ENCODE results near the gene GOLGA3.
"Not testable (repeated sequence)": the region's sequence is repeated elsewhere in the genome, so short reads cannot be mapped to it uniquely, and the experiment has no call there.

Gene GOLGA3, protein sequence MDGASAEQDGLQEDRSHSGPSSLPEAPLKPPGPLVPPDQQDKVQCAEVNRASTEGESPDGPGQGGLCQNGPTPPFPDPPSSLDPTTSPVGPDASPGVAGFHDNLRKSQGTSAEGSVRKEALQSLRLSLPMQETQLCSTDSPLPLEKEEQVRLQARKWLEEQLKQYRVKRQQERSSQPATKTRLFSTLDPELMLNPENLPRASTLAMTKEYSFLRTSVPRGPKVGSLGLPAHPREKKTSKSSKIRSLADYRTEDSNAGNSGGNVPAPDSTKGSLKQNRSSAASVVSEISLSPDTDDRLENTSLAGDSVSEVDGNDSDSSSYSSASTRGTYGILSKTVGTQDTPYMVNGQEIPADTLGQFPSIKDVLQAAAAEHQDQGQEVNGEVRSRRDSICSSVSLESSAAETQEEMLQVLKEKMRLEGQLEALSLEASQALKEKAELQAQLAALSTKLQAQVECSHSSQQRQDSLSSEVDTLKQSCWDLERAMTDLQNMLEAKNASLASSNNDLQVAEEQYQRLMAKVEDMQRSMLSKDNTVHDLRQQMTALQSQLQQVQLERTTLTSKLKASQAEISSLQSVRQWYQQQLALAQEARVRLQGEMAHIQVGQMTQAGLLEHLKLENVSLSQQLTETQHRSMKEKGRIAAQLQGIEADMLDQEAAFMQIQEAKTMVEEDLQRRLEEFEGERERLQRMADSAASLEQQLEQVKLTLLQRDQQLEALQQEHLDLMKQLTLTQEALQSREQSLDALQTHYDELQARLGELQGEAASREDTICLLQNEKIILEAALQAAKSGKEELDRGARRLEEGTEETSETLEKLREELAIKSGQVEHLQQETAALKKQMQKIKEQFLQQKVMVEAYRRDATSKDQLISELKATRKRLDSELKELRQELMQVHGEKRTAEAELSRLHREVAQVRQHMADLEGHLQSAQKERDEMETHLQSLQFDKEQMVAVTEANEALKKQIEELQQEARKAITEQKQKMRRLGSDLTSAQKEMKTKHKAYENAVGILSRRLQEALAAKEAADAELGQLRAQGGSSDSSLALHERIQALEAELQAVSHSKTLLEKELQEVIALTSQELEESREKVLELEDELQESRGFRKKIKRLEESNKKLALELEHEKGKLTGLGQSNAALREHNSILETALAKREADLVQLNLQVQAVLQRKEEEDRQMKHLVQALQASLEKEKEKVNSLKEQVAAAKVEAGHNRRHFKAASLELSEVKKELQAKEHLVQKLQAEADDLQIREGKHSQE (N-terminal part only)

DNA sequence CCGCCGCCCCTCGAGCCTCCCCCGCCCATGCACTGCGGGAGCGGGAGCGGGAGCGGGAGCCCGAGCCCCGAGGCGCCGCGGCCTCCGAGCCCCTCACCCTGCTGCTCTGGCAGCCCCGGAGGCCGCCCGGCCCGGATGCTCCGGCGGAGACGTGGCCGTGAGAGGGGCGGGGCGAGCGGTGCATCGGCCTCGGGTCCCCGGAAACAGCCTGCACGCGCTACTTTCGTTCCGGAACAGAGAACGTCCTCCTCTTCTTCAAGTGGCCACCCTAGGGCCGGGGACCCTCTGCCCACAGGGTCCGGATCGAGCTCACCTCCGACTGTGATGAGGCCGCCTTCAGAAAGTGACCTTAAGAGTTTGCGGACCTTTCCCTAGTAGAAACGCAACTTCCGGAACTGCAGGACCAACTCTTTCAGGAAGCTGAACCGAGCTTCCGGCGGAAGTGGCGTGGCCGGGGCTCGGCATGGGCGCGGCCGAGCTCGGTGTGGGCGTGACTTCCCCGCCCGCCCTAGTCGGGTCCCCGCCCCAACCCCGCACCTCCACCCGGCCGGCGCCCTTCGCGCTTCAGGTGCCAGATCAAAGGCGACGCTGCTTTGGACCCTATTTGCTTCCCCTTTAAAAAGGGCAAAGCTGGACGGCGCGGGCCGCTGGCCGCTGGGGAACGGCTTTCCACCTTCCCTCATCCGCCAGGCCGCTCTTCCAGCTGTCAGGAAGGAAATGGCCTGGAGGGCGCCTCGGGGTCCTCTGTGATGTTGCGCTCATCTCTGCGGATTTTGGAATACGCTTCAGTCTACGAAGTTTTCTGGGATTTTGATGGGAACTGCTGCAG, at the start of gene GOLGA3:
Gene GOLGA3 (minus strand): TSS at position 164 of the 829 bp plus-strand sequence. CDS start 6,741 bp downstream, outside the sequence.
- in situ Hi-C loops (cut with HindIII; ENCODE audit: low pct_ligation_motif_present, low pct_unique_long_range_greater_than_20kb, low sequenced_read_pairs) = no loop called here
- peak; percentile 97 for DNase-seq

GRCh38 chr12:132874620-132875019, 46.0 kb upstream of the GOLGA3 start:
- in situ Hi-C loops (cut with HindIII; ENCODE audit: low pct_ligation_motif_present, low pct_unique_long_range_greater_than_20kb, low sequenced_read_pairs); DNase-seq: not testable (repeated sequence)

GRCh38 chr12:132874175-132874574, 45.5 kb upstream of the GOLGA3 start:
- in situ Hi-C loops (cut with HindIII; ENCODE audit: low pct_ligation_motif_present, low pct_unique_long_range_greater_than_20kb, low sequenced_read_pairs) = no loop called here
- DNase-seq = no peak

DNA sequence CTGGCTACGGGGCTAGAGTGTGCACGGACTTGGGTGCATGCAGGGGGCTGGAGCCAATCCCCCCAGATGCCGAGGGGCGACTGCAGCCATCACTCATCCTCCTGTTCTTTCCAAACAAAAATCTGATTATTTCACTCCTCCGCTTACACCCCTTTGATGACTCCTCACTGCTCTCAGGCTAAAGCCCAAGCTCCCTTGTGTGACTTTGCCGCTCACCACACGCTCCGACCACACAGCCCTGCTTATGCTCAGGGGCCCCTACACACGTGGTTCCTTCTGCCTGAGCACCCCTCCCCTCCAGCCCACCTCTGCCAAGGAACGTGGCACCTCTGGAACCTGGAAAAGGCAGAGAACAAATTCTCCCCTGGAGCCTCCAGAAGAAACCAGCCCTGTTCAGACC, 45.1 kb upstream of the GOLGA3 start:
- in situ Hi-C loops (cut with HindIII; ENCODE audit: low pct_ligation_motif_present, low pct_unique_long_range_greater_than_20kb, low sequenced_read_pairs) = no loop called here
- DNase-seq = no peak

GRCh38 chr12:132872975-132873421, 44.3 kb upstream of the GOLGA3 start:
- in situ Hi-C loops (cut with HindIII; ENCODE audit: low pct_ligation_motif_present, low pct_unique_long_range_greater_than_20kb, low sequenced_read_pairs) = no loop called here
- no peak for DNase-seq

DNA sequence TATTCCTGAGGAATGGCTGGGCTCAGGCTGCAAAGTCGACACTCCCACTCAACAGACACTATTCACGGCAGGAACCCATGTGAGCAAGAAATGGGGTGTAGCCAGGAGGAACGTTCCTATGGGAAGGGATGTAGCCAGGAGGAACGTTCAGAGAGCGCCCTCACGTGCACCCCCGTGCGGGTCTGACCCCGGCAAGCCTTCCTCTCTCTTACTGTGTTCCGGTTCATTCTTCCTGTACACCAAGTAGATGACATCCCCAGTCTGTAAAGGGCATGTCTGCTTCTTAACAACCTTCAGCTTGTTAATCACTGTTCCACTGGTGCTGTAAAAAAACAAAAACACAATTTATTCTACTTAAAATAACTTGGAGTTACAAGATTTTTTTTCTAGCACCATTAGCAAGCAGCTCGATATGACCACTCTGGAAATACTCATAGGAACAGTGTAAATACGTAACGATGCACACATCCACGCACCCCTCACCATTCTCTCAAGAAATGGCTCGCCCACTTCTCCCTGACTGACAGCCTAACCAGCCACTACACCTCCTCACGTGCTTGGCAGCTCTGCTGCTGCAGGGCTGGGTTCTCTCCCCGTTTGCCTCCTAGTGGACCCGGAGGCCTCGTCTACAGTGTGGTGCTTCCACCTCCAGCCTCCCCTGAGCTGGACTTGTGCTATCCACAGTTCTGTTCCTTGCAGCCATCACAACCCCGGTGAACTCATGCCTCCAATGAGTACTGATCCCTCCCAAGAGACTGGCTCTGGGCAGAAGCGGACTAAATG, 43.6 kb upstream of the GOLGA3 start:
- DNase-seq = no peak
- in situ Hi-C loops (cut with HindIII; ENCODE audit: low pct_ligation_motif_present, low pct_unique_long_range_greater_than_20kb, low sequenced_read_pairs) = no loop called here

GRCh38 chr12:132869551-132869950, 40.9 kb upstream of the GOLGA3 start:
- in situ Hi-C loops (cut with HindIII; ENCODE audit: low pct_ligation_motif_present, low pct_unique_long_range_greater_than_20kb, low sequenced_read_pairs) = no loop called here
- DNase-seq = no peak

- DNase-seq = no peak
- in situ Hi-C loops (cut with HindIII; ENCODE audit: low pct_ligation_motif_present, low pct_unique_long_range_greater_than_20kb, low sequenced_read_pairs) = no loop called here
Measured at GRCh38 chr12:132866251-132866828, 37.7 kb upstream of the GOLGA3 start.

GRCh38 chr12:132861558-132861957, 32.9 kb upstream of the GOLGA3 start:
- DNase-seq = no peak
- in situ Hi-C loops (cut with HindIII; ENCODE audit: low pct_ligation_motif_present, low pct_unique_long_range_greater_than_20kb, low sequenced_read_pairs) = no loop called here

DNA sequence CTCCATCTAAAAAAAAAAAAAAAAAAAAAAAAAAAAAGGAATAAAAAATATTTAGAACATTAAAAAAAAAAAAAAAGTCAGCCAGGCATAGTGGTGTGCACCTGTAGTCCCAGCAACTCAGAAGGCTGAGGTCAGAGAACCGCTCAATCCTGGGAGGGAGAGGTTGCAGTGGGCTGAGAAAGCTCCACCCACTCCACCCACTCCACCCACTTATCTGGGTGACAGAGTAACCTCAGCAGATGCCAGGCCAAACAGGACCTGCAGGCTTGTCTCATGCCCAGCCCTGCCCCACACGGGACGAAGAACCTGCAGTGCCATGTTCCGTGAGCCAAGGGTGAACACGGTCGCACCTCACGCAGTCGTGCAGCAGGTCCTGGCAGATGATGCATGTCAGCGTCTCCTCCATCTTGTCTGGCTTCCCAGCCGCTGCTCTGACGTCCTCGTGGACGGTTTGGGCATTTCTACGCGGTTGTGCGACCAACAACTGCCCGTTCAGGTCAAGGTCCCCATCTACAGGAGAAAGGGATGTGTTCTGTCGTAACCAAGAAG, 30.1 kb upstream of the GOLGA3 start:
- in situ Hi-C loops (cut with HindIII; ENCODE audit: low pct_ligation_motif_present, low pct_unique_long_range_greater_than_20kb, low sequenced_read_pairs) = no loop called here

DNA sequence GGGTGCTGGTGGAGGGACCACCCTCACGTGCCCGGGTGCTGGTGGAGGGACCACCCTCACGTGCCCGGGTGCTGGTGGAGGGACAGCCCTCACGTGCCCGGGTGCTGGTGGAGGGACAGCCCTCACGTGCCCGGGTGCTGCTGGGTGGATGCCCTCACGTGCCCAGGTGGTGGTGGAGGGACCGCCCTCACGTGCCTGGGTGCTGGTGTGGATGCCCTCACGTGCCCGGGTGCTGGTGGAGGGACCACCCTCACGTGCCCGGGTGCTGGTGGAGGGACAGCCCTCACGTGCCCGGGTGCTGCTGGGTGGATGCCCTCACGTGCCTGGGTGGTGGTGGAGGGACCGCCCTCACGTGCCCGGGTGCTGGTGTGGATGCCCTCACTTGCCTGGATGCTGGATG, 28.4 kb upstream of the GOLGA3 start:
- DNase-seq; in situ Hi-C loops (cut with HindIII; ENCODE audit: low pct_ligation_motif_present, low pct_unique_long_range_greater_than_20kb, low sequenced_read_pairs): not testable (repeated sequence)

More for the DNA sequence above, 30.1 kb upstream of the GOLGA3 start:
- no peak for DNase-seq

DNA sequence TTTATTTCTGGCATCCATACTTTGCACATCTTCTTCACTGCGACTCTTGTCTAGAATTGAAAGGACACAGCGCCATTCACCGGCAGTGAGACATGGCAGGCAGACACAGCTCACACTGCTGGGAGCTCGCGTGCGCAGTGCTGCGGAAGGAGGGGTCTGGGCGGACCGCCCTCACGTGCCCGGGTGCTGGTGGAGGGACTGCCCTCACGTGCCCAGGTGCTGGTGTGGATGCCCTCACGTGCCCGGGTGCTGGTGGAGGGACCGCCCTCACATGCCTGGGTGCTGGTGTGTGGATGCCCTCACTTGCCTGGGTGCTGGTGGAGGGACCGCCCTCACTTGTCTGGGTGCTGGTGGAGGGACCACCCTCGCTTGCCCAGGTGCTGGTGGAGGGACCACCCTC, 27.9 kb upstream of the GOLGA3 start:
- in situ Hi-C loops (cut with HindIII; ENCODE audit: low pct_ligation_motif_present, low pct_unique_long_range_greater_than_20kb, low sequenced_read_pairs) = no loop called here
- DNase-seq = no peak

DNA sequence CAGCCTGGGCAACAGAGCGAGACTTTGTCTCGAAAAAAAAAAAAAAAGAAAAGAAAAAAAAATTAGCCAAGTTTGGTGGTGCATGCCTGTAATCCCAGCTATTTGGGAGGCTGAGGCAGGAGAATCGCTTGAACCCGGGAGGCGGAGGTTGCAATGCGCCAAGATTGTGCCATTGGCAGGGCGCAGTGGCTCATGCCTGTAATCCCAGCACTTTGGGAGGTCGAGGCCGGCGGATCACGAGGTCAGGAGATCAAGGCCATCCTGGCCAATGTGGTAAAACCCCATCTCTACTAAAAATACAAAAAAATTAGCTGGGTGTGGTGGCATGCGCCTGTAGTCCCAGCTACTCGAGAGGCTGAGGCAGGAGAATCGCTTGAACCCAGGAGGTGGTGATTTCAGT, 26.5 kb upstream of the GOLGA3 start:
- in situ Hi-C loops (cut with HindIII; ENCODE audit: low pct_ligation_motif_present, low pct_unique_long_range_greater_than_20kb, low sequenced_read_pairs) = not testable (repeated sequence)

GRCh38 chr12:132853285-132854092, 24.8 kb upstream of the GOLGA3 start:
- in situ Hi-C loops (cut with HindIII; ENCODE audit: low pct_ligation_motif_present, low pct_unique_long_range_greater_than_20kb, low sequenced_read_pairs) = no loop called here
- DNase-seq = no peak

More for the DNA sequence above, 26.5 kb upstream of the GOLGA3 start:
- DNase-seq = not testable (repeated sequence)

DNA sequence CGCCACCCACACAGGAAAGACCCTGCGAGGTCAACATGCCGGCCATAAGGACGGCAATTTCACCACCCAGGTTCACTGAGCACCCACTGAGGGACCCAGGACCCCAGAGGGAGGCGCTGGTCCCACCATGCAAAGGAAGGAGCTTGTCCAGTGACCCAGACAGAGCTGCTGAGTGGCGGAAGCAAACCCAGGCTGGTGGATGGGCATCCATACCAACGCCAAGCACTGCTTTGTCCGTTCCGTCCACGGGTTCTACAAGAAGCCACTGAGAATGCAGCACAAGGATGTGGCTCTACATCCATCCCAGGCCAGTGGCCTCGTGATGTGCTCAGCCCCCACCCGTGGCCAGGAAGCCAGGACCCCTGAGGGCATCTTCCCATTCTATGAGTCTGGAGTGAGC, 23.8 kb upstream of the GOLGA3 start:
- in situ Hi-C loops (cut with HindIII; ENCODE audit: low pct_ligation_motif_present, low pct_unique_long_range_greater_than_20kb, low sequenced_read_pairs) = no loop called here
- DNase-seq = no peak

GRCh38 chr12:132851465-132851864, 22.8 kb upstream of the GOLGA3 start:
- in situ Hi-C loops (cut with HindIII; ENCODE audit: low pct_ligation_motif_present, low pct_unique_long_range_greater_than_20kb, low sequenced_read_pairs) = no loop called here
- DNase-seq = no peak
